ENCODE results near the gene KLF5.

GRCh38 chr13:73111331-73111730, 52.5 kb downstream of the KLF5 start:
- TF ChIP-seq, protein P1, sequence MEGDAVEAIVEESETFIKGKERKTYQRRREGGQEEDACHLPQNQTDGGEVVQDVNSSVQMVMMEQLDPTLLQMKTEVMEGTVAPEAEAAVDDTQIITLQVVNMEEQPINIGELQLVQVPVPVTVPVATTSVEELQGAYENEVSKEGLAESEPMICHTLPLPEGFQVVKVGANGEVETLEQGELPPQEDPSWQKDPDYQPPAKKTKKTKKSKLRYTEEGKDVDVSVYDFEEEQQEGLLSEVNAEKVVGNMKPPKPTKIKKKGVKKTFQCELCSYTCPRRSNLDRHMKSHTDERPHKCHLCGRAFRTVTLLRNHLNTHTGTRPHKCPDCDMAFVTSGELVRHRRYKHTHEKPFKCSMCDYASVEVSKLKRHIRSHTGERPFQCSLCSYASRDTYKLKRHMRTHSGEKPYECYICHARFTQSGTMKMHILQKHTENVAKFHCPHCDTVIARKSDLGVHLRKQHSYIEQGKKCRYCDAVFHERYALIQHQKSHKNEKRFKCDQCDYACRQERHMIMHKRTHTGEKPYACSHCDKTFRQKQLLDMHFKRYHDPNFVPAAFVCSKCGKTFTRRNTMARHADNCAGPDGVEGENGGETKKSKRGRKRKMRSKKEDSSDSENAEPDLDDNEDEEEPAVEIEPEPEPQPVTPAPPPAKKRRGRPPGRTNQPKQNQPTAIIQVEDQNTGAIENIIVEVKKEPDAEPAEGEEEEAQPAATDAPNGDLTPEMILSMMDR (conservative IDR thresholded peaks at IDR 0.05; ENCODE audit: low read depth in 2 of 2) = no peak
- TF ChIP-seq REST (IDR thresholded peaks at IDR 0.05; ENCODE audit: unreplicated experiment) = no peak
